SK-N-MC (cell line): Measurements from ENCODE around the gene DLGAP1.

Experiments
- EZH2 ChIP-seq: fragments of 200-600 bp; sonication (generic); IDR thresholded peaks from one replicate; pipeline ENCODE4 v1.6.1; 2017; ENCODE audit warnings: antibody characterized with exemption
- POLR2AphosphoS5 ChIP-seq: IDR thresholded peaks from 2 replicates; pipeline ENCODE4 v1.6.1; 2012; ENCODE audit warnings: mild to moderate bottlenecking, low read depth, low read length, borderline replicate concordance

DNA sequence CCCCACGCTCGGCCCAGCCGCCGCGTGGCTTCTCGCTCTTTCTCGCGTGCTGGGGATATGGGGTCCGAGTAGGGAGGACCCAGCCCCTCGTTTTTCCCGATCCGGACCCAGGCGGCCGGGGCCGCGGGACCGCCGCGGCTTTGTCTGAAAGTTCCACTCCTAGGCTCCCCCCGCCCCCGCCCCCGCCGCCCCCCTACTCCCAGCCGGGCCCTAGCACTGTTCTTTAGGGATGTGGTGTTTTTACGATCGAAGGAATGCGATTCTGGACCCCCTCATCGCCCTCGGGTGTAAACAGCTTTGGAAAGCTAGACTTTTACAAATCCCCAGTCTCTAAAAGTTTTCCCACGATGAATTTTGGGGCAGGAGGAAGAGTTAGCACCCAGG is 1004.3 kb downstream of the DLGAP1 start:
- TF ChIP-seq EZH2 (no peak), POLR2AphosphoS5 (no peak)
